ENCODE data around the gene BACH2. TPM values are rescaled to one million over a fixed set of nuclear protein-coding genes. Genes with fewer than 3 reads are reported as not detected.
A peak's percentile ranks its signal among the peaks of the same experiment; 100 is the strongest.

Gene BACH2
- total and polyA plus RNA-seq, 2 experiments from 2014 or later = 5.4 to 5.6 TPM

DNA sequence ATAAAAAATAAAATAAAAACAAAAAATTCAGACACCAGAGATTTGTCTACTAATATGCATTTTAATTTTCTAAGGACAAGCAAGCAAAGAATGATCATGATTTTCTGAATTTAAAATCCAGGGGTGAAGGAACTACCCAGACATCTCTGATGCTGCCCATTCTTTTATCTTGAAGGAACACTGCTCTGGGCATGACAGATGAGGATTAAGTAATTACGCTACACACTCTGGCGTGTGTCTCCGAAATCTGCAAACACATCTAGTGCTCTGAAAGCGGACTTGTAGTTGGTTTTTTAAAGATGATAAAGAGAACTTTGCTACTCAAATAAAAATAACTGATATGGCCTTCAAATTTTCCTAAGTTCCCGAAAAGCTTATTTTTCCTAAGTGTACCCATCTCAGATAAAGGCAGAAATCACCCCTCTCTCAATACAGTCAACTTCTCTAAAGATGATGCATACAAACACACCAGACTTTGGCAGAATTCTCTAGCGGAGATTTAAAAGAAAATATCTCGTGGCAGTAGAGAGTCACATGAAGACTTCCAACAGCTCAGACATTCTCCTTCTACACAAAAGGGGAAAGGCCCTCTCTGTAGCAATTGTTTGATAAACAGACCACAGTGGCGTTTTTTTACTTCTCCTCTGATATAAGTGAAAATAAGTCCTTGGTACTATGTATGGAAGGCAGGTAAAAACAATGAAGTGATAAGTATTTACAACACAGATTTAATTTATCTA lies 133.8 kb downstream of the BACH2 start:
- TF ChIP-seq, protein P1, sequence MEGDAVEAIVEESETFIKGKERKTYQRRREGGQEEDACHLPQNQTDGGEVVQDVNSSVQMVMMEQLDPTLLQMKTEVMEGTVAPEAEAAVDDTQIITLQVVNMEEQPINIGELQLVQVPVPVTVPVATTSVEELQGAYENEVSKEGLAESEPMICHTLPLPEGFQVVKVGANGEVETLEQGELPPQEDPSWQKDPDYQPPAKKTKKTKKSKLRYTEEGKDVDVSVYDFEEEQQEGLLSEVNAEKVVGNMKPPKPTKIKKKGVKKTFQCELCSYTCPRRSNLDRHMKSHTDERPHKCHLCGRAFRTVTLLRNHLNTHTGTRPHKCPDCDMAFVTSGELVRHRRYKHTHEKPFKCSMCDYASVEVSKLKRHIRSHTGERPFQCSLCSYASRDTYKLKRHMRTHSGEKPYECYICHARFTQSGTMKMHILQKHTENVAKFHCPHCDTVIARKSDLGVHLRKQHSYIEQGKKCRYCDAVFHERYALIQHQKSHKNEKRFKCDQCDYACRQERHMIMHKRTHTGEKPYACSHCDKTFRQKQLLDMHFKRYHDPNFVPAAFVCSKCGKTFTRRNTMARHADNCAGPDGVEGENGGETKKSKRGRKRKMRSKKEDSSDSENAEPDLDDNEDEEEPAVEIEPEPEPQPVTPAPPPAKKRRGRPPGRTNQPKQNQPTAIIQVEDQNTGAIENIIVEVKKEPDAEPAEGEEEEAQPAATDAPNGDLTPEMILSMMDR (IDR thresholded peaks at IDR 0.05; ENCODE audit: low read depth, low read length) = no peak
- H3K27me3 ChIP-seq = no peaks in the 10 kb centered on the region
- no peak overlapping the region for H3K4me3 ChIP-seq
- no peaks in the 10 kb centered on the region for H3K36me3 ChIP-seq
- peaks cover 20% of the 10 kb centered on the region for H3K4me1 ChIP-seq (ENCODE audit: low read depth)
- H3K27ac ChIP-seq = no peak overlapping the region
- H3K9me3 ChIP-seq (ENCODE audit: low read depth) = no peaks in the 10 kb centered on the region
- no peak for DNase-seq (ENCODE audit: low read depth in 1 of 2, low spot score in 1 of 2)

DNA sequence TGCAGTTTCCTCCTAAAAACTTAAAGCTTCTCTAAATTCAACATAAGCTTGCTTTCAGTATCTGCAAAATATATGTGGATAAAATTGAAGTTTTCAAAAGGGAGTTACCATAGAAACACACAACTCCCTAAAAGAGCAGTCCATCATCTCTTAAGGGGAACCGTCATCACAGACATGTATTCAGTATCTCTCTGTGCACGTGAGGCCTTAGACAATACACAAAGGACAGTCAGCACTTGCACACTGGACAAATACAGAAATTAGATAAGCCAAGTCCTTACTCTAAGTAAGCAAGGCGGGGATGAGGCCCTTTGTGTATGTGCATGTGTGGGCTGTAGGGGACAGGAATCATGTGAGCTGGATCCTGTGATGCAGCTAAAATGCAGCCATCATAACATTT lies 136.6 kb downstream of the BACH2 start:
- Histone ChIP-seq H3K4me3 (no peak overlapping the region), H3K36me3 (no peaks in the 10 kb centered on the region), H3K4me1 (ENCODE audit: low read depth) (peaks cover 25% of the 10 kb centered on the region), H3K27me3 (no peaks in the 10 kb centered on the region), H3K9me3 (ENCODE audit: low read depth) (no peaks in the 10 kb centered on the region), H3K27ac (no peak overlapping the region)
- TF ChIP-seq, protein P1 (IDR thresholded peaks at IDR 0.05; ENCODE audit: low read depth, low read length) = no peak
- DNase-seq (ENCODE audit: low read depth in 1 of 2, low spot score in 1 of 2) = peak in 1 of 2 donors; percentile 36

DNA sequence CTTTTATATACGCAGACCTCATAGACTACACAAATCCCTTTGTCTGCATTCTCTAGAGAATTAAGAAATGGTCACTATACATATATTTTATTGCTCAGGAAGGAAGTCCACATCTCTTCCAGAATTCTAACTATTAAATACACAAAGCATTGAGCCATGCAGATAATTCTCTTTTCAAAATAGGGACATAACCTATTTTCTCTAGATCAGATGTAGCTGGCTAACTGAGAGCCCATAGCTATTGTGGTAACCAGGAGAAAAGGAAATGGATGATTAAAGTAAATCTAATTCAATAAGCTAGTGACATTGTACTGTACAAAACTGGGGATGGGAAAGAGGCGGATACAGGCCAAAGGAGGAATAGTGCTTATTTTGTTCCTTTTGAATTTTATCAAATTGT lies 137.2 kb downstream of the BACH2 start:
- Histone ChIP-seq H3K36me3 (no peaks in the 10 kb centered on the region), H3K4me3 (no peak overlapping the region), H3K4me1 (ENCODE audit: low read depth) (peaks cover 25% of the 10 kb centered on the region), H3K9me3 (ENCODE audit: low read depth) (no peaks in the 10 kb centered on the region), H3K27ac (no peak overlapping the region), H3K27me3 (no peaks in the 10 kb centered on the region)
- DNase-seq (ENCODE audit: low read depth in 1 of 2, low spot score in 1 of 2) = no peak
- TF ChIP-seq, protein P1 (IDR thresholded peaks at IDR 0.05; ENCODE audit: low read depth, low read length) = no peak

DNA sequence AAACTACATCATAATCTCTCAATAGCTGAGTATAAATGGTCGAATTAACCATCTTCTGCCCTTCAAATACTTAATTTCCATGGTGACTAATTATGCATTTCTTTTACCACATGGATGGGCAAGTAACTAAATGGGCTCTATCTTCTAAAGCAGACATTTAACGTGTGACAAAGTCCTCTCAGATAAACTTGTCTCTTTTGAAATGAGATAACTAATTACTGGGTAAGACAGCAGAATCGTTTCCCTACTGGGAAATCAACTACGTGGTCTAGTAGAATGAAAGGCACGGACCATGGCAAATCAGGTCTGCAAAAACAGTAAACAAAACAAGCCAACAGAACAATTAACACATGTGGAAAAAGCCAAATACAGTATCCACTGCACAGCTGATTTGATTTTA lies 137.7 kb downstream of the BACH2 start:
- no peaks in the 10 kb centered on the region for H3K27me3 ChIP-seq
- no peak for DNase-seq (ENCODE audit: low read depth in 1 of 2, low spot score in 1 of 2)
- no peaks in the 10 kb centered on the region for H3K36me3 ChIP-seq
- H3K9me3 ChIP-seq (ENCODE audit: low read depth) = no peaks in the 10 kb centered on the region
- no peak overlapping the region for H3K27ac ChIP-seq
- H3K4me3 ChIP-seq = no peak overlapping the region
- H3K4me1 ChIP-seq (ENCODE audit: low read depth) = peaks cover 25% of the 10 kb centered on the region
- TF ChIP-seq, protein P1 (IDR thresholded peaks at IDR 0.05; ENCODE audit: low read depth, low read length) = no peak

DNA sequence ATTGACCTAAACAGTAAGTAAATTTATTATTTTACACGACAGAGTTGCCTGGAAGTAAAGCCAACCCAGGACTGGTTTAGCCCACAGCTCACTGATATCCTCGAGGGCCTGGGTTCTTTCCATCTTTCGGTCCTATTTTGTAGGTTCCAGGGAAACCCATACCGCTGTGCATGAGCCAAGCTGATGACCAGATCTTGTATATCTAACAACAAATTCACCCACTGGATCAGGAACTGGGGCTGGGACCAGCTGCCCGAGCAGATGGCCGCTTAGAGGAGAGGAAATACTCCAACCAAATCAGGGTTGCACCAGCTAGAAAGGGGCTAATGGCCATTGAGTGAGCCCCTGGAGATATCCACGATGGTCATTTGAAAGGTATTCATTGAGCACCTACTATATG lies 139.2 kb downstream of the BACH2 start:
- Histone ChIP-seq H3K4me3 (no peak overlapping the region), H3K27me3 (no peaks in the 10 kb centered on the region), H3K9me3 (ENCODE audit: low read depth) (no peaks in the 10 kb centered on the region), H3K27ac (no peak overlapping the region), H3K4me1 (ENCODE audit: low read depth) (peaks cover 25% of the 10 kb centered on the region), H3K36me3 (no peaks in the 10 kb centered on the region)
- TF ChIP-seq, protein P1 (IDR thresholded peaks at IDR 0.05; ENCODE audit: low read depth, low read length) = no peak
- no peak for DNase-seq (ENCODE audit: low read depth in 1 of 2, low spot score in 1 of 2)
